ENCODE measurements around the gene CIT.
"Not testable (repeated sequence)": the region's sequence is repeated elsewhere in the genome, so short reads cannot be mapped to it uniquely, and the experiment has no call there.

CIT gene

GRCh38 chr12:119876761-119877638 lies at the start of gene CIT:
Gene CIT (minus strand): TSS chr12:119877320. CDS start chr12:119876168, 1,152 bp downstream.
- DNase-seq (ENCODE audit: low read depth, low spot score) = peak; percentile 67

- no peak for DNase-seq (ENCODE audit: low read depth, low spot score)
These were observed 48.1 kb upstream of the CIT start for GRCh38 chr12:119925269-119925668.

DNA sequence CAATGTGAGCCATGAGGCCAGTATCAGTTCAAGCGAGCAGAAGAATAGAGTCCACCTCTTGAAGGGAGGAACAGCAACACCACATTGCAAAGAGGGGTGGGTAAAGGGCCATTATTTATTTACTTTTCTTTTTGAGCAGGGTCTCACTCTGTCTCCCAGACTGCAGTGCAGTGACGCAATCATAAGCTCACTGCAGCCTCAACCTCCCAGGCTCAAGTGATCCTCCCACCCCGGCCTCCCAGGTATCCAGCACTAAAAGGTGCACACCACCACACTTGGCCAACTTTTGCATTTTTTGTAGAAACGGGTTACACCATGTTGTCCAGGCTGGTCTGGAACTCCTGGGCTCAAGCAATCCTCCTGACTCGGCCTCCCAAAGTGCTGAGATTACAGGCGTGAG lies 42.9 kb upstream of the CIT start:
- no peak for DNase-seq (ENCODE audit: low read depth, low spot score)

DNA sequence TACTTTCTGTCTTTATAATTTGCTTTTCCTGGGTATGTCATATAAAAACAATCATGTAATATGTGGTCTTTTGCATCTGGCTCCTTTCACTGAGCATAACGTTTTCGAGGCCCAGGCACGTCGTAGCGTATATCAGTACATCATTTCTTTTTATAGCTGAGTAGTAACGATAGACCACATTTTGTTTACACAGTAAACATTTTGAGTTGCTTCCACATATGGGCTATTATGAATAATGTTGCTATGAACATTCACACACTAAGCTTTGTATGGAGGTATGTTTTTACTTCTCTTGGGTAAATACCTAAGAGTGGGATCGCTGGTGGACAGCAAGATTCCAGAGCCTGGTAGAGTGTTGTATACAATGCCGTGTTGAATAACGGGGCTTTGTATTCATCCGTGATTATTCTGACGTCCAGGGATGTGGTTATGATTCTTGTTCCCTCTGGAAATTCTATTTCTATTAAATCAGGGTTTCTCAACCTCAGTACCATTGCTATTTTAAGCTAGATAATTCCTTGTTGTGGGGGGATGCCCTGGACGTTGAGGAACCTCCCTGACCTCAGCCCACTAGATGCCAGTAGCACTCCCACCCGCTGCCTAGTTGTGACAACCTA lies 38.9 kb upstream of the CIT start:
- DNase-seq (ENCODE audit: low read depth, low spot score) = no peak

- no peak for DNase-seq (ENCODE audit: low read depth, low spot score)
These were observed 37.5 kb upstream of the CIT start for GRCh38 chr12:119914666-119915065.

DNA sequence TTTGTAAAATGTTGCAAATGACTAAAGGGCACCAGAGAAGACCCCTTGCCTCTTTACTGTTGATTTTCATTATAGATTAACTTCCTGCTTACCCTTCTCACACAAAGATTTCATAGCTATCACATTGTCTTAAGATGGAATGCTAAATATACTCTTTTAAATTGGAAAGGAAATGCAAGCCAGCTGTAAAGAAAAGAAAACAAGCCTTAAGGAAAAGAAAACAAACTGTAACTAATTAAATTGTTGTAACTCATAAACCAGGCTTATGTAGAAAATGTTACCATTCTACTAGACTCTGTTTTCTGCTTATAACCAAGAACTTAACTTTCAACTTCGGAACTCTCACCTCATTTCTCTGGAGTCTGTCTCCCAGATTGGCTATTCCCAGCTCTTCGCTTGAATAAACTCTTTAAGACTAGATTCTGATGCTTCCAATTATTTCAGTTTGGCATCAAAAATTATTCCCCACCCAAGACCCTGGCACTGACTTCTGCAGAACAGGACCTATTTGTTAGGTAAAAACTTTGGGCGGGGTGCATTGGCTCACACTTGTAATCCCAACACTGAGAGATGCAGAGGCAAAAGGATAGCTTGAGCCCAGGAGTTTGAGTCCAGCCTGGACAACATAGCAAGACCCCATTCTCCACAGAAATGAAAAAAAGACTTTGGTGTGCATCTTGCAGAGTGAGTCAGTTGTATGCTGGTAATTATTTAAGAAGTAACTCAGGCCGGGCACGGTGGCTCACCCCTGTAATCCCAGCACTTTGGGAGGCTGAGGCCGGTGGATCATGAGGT lies 36.6 kb upstream of the CIT start:
- no peak for DNase-seq (ENCODE audit: low read depth, low spot score)

- no peak for DNase-seq (ENCODE audit: low read depth, low spot score)
These were observed 34.1 kb upstream of the CIT start for GRCh38 chr12:119911182-119911581.

GRCh38 chr12:119910586-119910985 lies 33.5 kb upstream of the CIT start:
- no peak for DNase-seq (ENCODE audit: low read depth, low spot score)

DNA sequence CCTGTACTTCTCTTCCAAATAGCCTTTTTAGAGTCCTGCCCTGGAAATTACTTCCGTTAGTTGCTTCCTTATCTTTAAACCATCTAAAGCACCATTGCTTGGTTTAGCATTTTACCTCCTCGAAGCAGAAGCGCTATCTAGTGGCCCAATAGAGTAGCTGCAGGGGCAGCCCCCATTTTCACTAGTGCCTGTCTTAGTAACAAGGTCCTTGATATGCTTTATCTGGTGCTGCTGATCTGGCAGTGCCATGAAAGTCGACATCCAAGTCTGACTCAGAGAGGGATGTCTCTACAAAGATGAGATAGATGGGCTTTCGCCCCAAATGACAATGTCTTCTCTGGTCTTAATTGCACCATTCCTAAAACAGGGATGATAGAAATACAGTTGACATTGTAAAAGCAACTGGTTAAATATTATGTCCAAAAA lies 25.0 kb upstream of the CIT start:
- DNase-seq (ENCODE audit: low read depth, low spot score) = peak; percentile 41

- DNase-seq (ENCODE audit: low read depth, low spot score) = no peak
These were observed 24.6 kb upstream of the CIT start for GRCh38 chr12:119901670-119902069.

GRCh38 chr12:119894916-119895315 lies 17.8 kb upstream of the CIT start:
- no peak for DNase-seq (ENCODE audit: low read depth, low spot score)

- DNase-seq (ENCODE audit: low read depth, low spot score) = not testable (repeated sequence)
These were observed 15.5 kb upstream of the CIT start for GRCh38 chr12:119892611-119893010.

DNA sequence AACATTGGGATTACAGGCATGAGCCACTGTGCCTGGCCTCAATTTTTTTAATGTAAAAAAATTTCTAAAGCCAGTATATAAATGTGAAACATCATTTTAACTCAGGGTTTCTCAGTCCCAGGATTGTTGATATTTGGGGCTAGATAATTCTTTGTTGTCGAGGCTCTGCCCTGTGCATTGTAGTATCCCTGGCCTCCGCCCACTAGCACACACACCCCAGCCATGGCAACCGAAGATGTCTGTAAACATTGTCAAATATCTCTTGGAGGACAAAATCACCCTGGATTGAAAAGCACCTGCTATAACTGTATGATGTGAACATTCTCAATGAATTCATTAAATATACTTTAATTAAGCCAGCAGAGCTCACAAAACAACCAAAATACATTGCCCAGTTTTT lies 8.4 kb upstream of the CIT start:
- DNase-seq (ENCODE audit: low read depth, low spot score) = no peak

GRCh38 chr12:119883791-119884190 lies 6.7 kb upstream of the CIT start:
- DNase-seq (ENCODE audit: low read depth, low spot score) = not testable (repeated sequence)

DNA sequence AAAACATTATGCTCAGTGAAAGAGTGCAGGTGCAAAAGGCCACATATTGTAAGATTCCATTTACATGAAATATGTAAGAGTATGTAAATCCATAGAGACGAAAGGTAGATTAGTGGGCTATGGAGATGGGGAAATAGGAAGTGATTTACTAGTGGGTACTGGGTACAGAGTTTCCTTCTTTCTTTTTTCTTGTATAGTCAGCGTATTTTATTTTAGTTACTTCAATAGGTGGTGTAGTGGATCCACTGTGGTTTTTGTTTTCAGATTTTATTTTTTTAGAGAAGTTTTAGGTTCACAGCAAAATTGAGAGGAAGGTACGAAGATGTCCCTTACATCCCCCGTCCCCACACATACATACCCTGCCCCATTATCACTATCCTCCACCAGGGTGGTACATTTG lies 6.1 kb upstream of the CIT start:
- DNase-seq (ENCODE audit: low read depth, low spot score) = no peak

DNA sequence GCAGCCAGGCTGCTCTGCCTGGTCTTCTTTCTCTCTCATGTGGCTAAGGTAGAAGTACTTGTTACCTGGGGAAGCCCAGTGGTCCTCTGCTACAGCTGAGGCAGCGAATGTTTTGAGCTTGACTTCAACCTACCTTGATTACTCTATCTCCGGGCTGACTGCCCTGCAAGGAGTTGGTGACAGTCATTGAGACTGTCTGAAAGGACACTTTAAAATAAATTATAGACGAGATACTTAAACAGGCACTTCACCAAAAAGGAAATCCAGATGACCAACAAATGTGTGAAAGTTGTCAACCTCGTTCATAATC lies 474 bp upstream of the CIT start:
- no peak for DNase-seq (ENCODE audit: low read depth, low spot score)

- no peak for DNase-seq (ENCODE audit: low read depth, low spot score)
These were observed 6.7 kb downstream of the CIT start for GRCh38 chr12:119870457-119870856.

DNA sequence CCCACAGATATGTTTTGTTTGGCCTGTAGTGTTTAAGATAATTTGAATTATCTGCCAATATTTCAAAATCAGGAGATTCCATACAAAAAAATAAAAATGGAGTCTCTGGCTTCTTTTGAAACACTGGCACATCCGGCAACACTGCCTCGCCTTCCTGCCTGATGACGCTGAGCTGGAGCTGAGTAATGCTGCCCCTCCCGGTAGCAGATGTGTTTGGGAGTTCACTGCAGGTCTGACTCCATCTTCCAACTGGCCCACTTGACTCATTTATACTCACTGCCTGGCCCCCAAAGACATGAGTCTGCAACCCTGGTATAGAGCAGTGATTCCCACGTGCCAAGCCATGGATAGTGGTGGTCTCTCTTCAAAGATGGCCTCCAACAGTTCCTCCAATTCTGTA lies 7.4 kb downstream of the CIT start:
- DNase-seq (ENCODE audit: low read depth, low spot score) = no peak

DNA sequence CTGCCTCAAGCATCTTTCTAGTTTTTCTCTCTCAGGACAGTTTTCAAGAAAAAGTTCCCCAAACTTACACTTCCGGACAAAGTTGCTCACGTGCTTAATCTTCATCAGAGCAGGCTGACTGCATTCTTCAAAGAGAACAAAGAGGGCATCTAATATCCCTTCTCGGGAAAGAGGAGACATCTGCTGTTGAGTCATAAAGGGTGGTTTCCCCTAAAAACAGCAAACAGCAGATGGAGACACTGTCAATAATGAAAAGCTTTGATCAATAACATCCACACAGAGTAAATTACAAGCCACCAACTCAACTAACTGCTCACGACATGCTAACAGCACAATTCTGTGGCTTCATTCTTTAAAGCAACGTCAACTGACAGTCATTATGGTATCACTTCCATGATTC lies 8.1 kb downstream of the CIT start:
- DNase-seq (ENCODE audit: low read depth, low spot score) = no peak

DNA sequence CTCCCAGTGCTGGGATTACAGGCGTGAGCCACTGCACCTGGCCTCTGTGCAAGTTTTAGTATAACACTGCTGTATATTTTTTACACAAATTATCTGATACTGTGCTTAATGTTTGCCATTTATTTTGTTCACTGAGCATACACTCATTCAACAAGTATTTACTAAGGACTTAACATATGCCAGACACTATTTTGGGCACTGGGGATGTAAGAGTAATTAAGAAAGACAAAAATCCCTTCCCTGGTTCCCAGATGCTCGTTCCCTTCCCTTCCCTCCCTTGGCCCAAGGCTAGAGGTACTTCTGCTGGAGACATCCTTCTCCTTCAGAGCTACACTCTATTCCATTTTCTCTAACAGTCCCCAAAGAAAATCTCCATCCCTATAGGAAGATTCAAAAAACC lies 12.5 kb downstream of the CIT start:
- DNase-seq (ENCODE audit: low read depth, low spot score) = no peak

GRCh38 chr12:119859241-119859640 lies 17.9 kb downstream of the CIT start:
- DNase-seq (ENCODE audit: low read depth, low spot score) = no peak

DNA sequence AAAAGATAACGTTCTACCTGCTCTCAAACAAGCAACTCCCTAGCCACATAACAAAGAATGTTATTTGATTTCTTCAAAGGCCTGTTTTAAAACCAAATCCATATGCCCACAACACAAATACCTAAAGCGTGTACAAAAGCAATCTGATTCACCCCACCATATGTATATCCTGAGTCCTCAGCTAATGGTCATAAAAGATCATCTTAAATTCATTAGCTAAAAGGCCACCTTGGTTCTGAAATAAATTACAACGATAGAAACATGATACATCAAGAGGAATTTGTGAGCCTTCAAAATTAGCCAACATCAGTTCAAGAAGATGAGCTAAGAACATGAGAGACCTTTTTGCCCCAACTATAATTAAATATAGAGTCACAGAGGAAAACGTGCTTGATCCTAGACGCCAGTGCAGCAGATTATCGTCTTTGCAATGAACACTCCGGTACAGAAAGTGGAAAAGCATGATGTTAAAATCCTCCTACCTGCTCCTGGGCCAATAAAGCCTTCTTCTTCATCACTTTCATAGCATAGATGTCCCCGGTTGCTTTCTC lies 20.0 kb downstream of the CIT start:
- no peak for DNase-seq (ENCODE audit: low read depth, low spot score)
